Measurements from ENCODE around the gene SPECC1.
"Not testable (repeated sequence)": the region's sequence is repeated elsewhere in the genome, so short reads cannot be mapped to it uniquely, and the experiment has no call there.

SPECC1 gene

DNA sequence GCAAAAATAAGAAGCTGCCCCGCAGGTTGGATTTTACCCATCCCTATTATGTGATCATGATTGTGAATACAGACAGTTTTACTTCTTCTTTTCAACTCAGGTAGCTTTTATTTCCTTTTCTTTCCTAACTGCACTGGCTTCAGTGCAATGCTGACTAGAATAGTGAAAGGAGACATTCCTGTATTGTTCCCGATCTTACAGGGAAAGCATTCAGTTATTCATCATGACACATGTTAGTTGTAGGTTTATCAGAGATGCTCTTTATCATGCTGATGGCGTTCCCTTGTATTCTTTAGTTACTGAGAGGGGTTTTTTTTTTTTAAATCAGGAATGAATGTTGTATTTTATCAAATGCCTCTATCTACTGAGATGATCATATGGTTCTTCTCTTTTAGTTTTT is 343.4 kb downstream of the SPECC1 start:
- DNase-seq, result not testable (repeated sequence)

DNA sequence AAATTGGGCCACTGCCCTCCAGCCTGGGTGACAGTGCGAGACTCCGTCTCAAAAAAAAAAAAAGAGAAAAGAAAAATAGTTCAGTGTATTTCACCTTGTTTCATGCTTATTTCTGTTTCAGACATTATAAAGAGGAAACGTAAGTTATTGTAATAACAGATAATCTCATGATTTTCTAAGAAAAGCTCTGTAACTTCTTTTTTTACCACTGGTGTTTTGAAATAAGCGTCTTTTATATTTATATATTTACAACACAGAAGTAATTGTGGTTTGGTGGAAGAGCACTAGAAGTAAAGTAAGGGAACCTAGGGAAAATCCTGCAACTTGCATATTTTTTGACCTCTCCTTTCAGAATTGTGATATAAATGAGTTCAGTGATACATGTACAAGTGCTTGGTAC is 354.7 kb downstream of the SPECC1 start:
- not testable (repeated sequence) for DNase-seq
